Naive thymus-derived CD8-positive, alpha-beta T cell (primary cell): Measurements from ENCODE around the gene SLC39A10. TPM values are rescaled to one million over a fixed set of nuclear protein-coding genes. Genes with fewer than 3 reads are reported as not detected.
"Not testable (repeated sequence)": the region's sequence is repeated elsewhere in the genome, so short reads cannot be mapped to it uniquely, and the experiment has no call there.

Source experiments
- ATAC-seq, 2 donors: fragments of 150-1000 bp; cut with Tn5 transposase in 1 of 2; sonication (Bioruptor Pico), chemical (Tn5 transposase) in 1 of 2; 1 replicate in 1 of 2; 2 replicates in 1 of 2; pipeline ENCODE4 v1.10.0; 2021; ENCODE audit warnings: mild to moderate bottlenecking in 2 of 2, moderate library complexity in 2 of 2
- POLR2A ChIA-PET: fragments of 350-600 bp; sonication (Branson Sonifier 250); formaldehyde crosslinking; loops from one replicate; lab custom pipeline; 2021; ENCODE audit warnings: antibody characterized with exemption; lab: Charles Lee
- DNase-seq, 10 donors: peaks; one replicate each; pipeline versions ENCODE4 v3.0.0 to v3.0.0-alpha.2; 2020 to 2022
- H3K27ac Mint-ChIP-seq, 10 donors: one replicate each; pipeline ENCODE4 v1.8.0; 2020 to 2022; ENCODE audit warnings: mild to moderate bottlenecking in 10 of 10, mixed read lengths in 10 of 10, moderate library complexity in 4 of 10, inconsistent platforms in 1 of 10
- H3K27me3 Mint-ChIP-seq, 5 donors: one replicate each; pipeline ENCODE4 v1.8.0; 2021 to 2022; ENCODE audit warnings: mixed read lengths in 5 of 5
- H3K36me3 Mint-ChIP-seq, 3 donors: one replicate each; pipeline ENCODE4 v1.8.0; 2020 to 2022; ENCODE audit warnings: mixed read lengths in 3 of 3, mild to moderate bottlenecking in 2 of 3, inconsistent platforms in 1 of 3
- H3K4me1 Mint-ChIP-seq, 4 donors: one replicate each; pipeline ENCODE4 v1.8.0; 2021 to 2022; ENCODE audit warnings: mixed read lengths in 4 of 4
- H3K4me3 Mint-ChIP-seq, 10 donors: one replicate each; pipeline ENCODE4 v1.8.0; 2020 to 2022; ENCODE audit warnings: mild to moderate bottlenecking in 10 of 10, mixed read lengths in 10 of 10, moderate library complexity in 6 of 10, inconsistent platforms in 1 of 10
- H3K9me3 Mint-ChIP-seq, 9 donors: one replicate each; pipeline ENCODE4 v1.8.0; 2020 to 2022; ENCODE audit warnings: mixed read lengths in 9 of 9, mild to moderate bottlenecking in 3 of 9, inconsistent platforms in 1 of 9, moderate library complexity in 1 of 9
- polyA plus RNA-seq, 3 donors: library from polyadenylated mRNA; unstranded; fragments of 300-500 nt; fragmentation: Illumina TruSeq; gene quantifications; one replicate each; pipeline ENCODE4 v1.2.3, GENCODE V29; 2021
- total RNA-seq, 8 experiments: library from RNA in 2 of 8; stranded (reverse) in 2 of 8; gene quantifications; one replicate each; pipeline ENCODE4 v1.2.3 and lab custom pipeline; 2021 to 2026

The SLC39A10 gene
- total and polyA plus RNA-seq, 5 experiments from 2014 or later: 8.1 to 80.4 (median 14.6) TPM

- DNase-seq (no peak), ATAC-seq (no peak)
- peaks cover 7 to 10% (median 9%) of the 10 kb centered on the region in 3 donors for H3K36me3 Mint-ChIP-seq
- H3K27ac Mint-ChIP-seq: peak overlapping the region; percentile 63 to 99 (median 90)
- POLR2A ChIA-PET: interaction anchor here (1.4 kb wide), 1 partner anchor 164 kb away, joined by 3 read pairs; no protein-coding TSS in a partner anchor
- peaks cover 28 to 67% (median 54%) of the 10 kb centered on the region in 4 donors for H3K4me1 Mint-ChIP-seq
- H3K4me3 Mint-ChIP-seq: peak overlapping the region in 3 of 10 donors; percentile 12 to 36 (median 23)
- peaks cover 0 to under 1% (median 0%) of the 10 kb centered on the region in 5 donors for H3K27me3 Mint-ChIP-seq
- H3K9me3 Mint-ChIP-seq: peaks cover 0 to under 1% (median 0%) of the 10 kb centered on the region in 9 donors
Observed at GRCh38 chr2:195662138-195662537, 5.1 kb downstream of the SLC39A10 start.

GRCh38 chr2:195663007-195663406 is 6.0 kb downstream of the SLC39A10 start:
- Mint-ChIP-seq H3K36me3 (peaks cover 3 to 8% (median 8%) of the 10 kb centered on the region in 3 donors), H3K4me3 (peak overlapping the region in 6 of 10 donors; percentile 1 to 56 (median 30)), H3K9me3 (no peaks in the 10 kb centered on the region), H3K27me3 (no peaks in the 10 kb centered on the region), H3K27ac (peak overlapping the region; percentile 54 to 99 (median 78)), H3K4me1 (peaks cover 27 to 74% (median 60%) of the 10 kb centered on the region in 4 donors)
- POLR2A ChIA-PET: interaction anchor here (1.4 kb wide), 1 partner anchor 165 kb away, joined by 3 read pairs; no protein-coding TSS in a partner anchor
- no peak for DNase-seq
- ATAC-seq: no peak

GRCh38 chr2:195664528-195664927 is 7.5 kb downstream of the SLC39A10 start:
- ATAC-seq: no peak
- Mint-ChIP-seq H3K36me3 (peaks cover 0 to 3% (median 0%) of the 10 kb centered on the region in 3 donors), H3K4me1 (peaks cover 27 to 80% (median 63%) of the 10 kb centered on the region in 4 donors), H3K27me3 (no peaks in the 10 kb centered on the region), H3K4me3 (peak overlapping the region in 3 of 10 donors; percentile 45 to 59 (median 56)), H3K9me3 (no peaks in the 10 kb centered on the region), H3K27ac (peak overlapping the region in 9 of 10 donors; percentile 60 to 99 (median 83))
- POLR2A ChIA-PET: interaction anchor here (0.5 to 1.5 kb wide), 2 partner anchors 15 to 167 kb away, joined by 3 to 7 read pairs; no protein-coding TSS in a partner anchor
- no peak for DNase-seq

- H3K36me3 Mint-ChIP-seq, H3K9me3 Mint-ChIP-seq, H3K27me3 Mint-ChIP-seq, DNase-seq, H3K4me3 Mint-ChIP-seq, ATAC-seq: not testable (repeated sequence)
- POLR2A ChIA-PET: interaction anchor here (1.5 to 3.1 kb wide), 3 partner anchors 8 to 106 kb away, joined by 3 to 18 read pairs (median 7); partner anchors contain the start of gene SLC39A10
- H3K4me1 Mint-ChIP-seq: peaks cover 22 to 74% (median 59%) of the 10 kb centered on the region in 4 donors
- peak overlapping the region in 9 of 10 donors; percentile 60 to 99 (median 87) for H3K27ac Mint-ChIP-seq
Observed at GRCh38 chr2:195665153-195665552, 8.1 kb downstream of the SLC39A10 start.

GRCh38 chr2:195666113-195666712 is 9.2 kb downstream of the SLC39A10 start:
- Mint-ChIP-seq H3K4me3 (peak overlapping the region in 4 of 10 donors; percentile 9 to 38 (median 15)), H3K27me3 (no peaks in the 10 kb centered on the region), H3K9me3 (no peaks in the 10 kb centered on the region), H3K27ac (peak overlapping the region; percentile 10 to 99 (median 80)), H3K4me1 (peaks cover 19 to 74% (median 59%) of the 10 kb centered on the region in 4 donors), H3K36me3 (no peaks in the 10 kb centered on the region)
- DNase-seq: no peak
- no peak for ATAC-seq
- POLR2A ChIA-PET: interaction anchor here (2.0 to 3.1 kb wide), 2 partner anchors 9 to 107 kb away, joined by 7 to 18 read pairs; partner anchors contain the start of gene SLC39A10

DNA sequence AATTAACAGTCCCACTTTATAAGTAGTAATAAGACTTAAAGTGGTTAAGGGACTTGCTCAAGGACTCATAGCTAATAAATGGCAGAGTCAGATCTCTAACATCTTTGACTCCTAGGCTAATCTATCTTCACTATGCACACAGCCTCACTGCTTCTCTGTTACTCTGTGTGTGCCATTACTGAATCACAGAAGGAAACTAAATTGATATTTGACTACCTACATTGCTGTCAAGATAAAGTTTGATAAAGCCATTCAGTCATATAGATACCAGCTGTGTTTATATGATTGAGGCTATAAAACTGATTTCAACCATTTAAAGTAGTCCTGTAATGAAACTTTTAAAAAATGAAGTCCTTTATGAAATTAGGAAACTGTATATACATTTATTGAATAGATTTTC is 10.9 kb downstream of the SLC39A10 start:
- POLR2A ChIA-PET: interaction anchor here (1.0 to 3.1 kb wide), 3 partner anchors 11 to 170 kb away, joined by 4 to 18 read pairs (median 6); partner anchors contain the start of gene SLC39A10
- Mint-ChIP-seq H3K27ac (peak overlapping the region in 6 of 10 donors; percentile 10 to 73 (median 36)), H3K4me3 (no peak overlapping the region), H3K9me3 (no peaks in the 10 kb centered on the region), H3K4me1 (peaks cover 14 to 72% (median 54%) of the 10 kb centered on the region in 4 donors), H3K36me3 (peaks cover 0 to 4% (median 2%) of the 10 kb centered on the region in 3 donors), H3K27me3 (no peaks in the 10 kb centered on the region)
- ATAC-seq: no peak
- no peak for DNase-seq

DNA sequence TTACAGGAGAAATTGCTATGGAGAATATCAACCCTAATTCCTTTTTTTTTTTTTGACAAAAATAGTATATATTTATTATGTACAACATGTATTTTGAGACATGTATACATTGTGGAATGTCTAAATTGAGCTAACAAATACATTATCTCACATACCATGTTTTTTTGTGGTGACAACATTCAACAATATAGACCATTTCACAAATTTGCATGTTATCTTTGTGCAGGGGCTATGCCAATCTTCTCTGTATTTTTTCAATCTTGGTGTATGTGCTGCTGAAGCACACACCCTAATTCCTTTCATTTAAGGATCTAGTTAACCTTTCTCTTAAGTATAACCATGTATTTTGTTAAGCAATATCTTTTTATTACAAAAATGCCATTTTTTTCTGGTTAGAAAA is 13.2 kb downstream of the SLC39A10 start:
- H3K9me3 Mint-ChIP-seq: no peaks in the 10 kb centered on the region
- ATAC-seq: no peak
- DNase-seq: no peak
- H3K36me3 Mint-ChIP-seq: peaks cover 0 to 14% (median 2%) of the 10 kb centered on the region in 3 donors
- no peak overlapping the region for H3K27ac Mint-ChIP-seq
- no peak overlapping the region for H3K4me3 Mint-ChIP-seq
- no peaks in the 10 kb centered on the region for H3K27me3 Mint-ChIP-seq
- POLR2A ChIA-PET: interaction anchor here (0.9 to 1.0 kb wide), 2 partner anchors 10 to 12 kb away, joined by 3 to 4 read pairs; no protein-coding TSS in a partner anchor
- H3K4me1 Mint-ChIP-seq: peaks cover 13 to 67% (median 50%) of the 10 kb centered on the region in 4 donors

- peaks cover 0 to 19% (median 4%) of the 10 kb centered on the region in 3 donors for H3K36me3 Mint-ChIP-seq
- peaks cover 9 to 64% (median 41%) of the 10 kb centered on the region in 4 donors for H3K4me1 Mint-ChIP-seq
- no peaks in the 10 kb centered on the region for H3K27me3 Mint-ChIP-seq
- H3K4me3 Mint-ChIP-seq: no peak overlapping the region
- ATAC-seq: no peak
- POLR2A ChIA-PET: interaction anchor here (0.6 to 0.7 kb wide), 2 partner anchors 83 to 506 kb away, joined by 3 read pairs; no protein-coding TSS in a partner anchor
- DNase-seq: no peak
- no peaks in the 10 kb centered on the region for H3K9me3 Mint-ChIP-seq
- peak overlapping the region in 2 of 10 donors; percentile 9 to 43 for H3K27ac Mint-ChIP-seq
Observed at GRCh38 chr2:195671563-195671962, 14.5 kb downstream of the SLC39A10 start.

DNA sequence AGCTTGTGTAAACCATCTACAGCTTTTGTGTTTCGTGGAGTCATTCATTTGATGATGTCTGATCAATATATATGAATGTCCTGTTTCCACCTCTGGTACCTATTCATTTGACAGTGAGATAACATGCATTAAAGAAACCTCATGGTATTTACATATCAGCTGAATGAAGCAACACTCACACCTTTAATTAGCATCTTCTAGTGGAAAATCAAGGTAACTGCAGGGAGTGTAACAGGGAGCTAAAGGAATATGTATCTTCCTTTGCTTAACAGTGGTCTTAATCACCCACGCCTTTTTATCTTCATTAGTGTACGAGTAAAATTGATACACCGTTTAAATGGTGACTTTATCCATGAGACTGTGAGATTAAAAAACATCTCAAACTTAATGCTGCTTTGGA is 15.6 kb downstream of the SLC39A10 start:
- POLR2A ChIA-PET: interaction anchor here (0.9 to 1.4 kb wide), 3 partner anchors 13 to 174 kb away, joined by 3 to 4 read pairs (median 3); partner anchors contain the start of gene SLC39A10
- Mint-ChIP-seq H3K36me3 (peaks cover 0 to 19% (median 4%) of the 10 kb centered on the region in 3 donors), H3K27ac (no peak overlapping the region), H3K9me3 (no peaks in the 10 kb centered on the region), H3K4me3 (no peak overlapping the region), H3K27me3 (no peaks in the 10 kb centered on the region), H3K4me1 (peaks cover 10 to 62% (median 41%) of the 10 kb centered on the region in 4 donors)
- no peak for ATAC-seq
- DNase-seq: no peak

GRCh38 chr2:195674491-195675221 is 17.6 kb downstream of the SLC39A10 start:
- POLR2A ChIA-PET: interaction anchor here (0.5 kb wide), 1 partner anchor 1733 kb away, joined by 4 read pairs; no protein-coding TSS in a partner anchor
- Mint-ChIP-seq H3K27ac (peak overlapping the region in 5 of 10 donors; percentile 15 to 44 (median 38)), H3K36me3 (peaks cover 0 to 19% (median 4%) of the 10 kb centered on the region in 3 donors), H3K4me1 (peaks cover 7 to 59% (median 36%) of the 10 kb centered on the region in 4 donors), H3K4me3 (no peak overlapping the region), H3K9me3 (no peaks in the 10 kb centered on the region), H3K27me3 (no peaks in the 10 kb centered on the region)
- ATAC-seq (no peak), DNase-seq (no peak)

DNA sequence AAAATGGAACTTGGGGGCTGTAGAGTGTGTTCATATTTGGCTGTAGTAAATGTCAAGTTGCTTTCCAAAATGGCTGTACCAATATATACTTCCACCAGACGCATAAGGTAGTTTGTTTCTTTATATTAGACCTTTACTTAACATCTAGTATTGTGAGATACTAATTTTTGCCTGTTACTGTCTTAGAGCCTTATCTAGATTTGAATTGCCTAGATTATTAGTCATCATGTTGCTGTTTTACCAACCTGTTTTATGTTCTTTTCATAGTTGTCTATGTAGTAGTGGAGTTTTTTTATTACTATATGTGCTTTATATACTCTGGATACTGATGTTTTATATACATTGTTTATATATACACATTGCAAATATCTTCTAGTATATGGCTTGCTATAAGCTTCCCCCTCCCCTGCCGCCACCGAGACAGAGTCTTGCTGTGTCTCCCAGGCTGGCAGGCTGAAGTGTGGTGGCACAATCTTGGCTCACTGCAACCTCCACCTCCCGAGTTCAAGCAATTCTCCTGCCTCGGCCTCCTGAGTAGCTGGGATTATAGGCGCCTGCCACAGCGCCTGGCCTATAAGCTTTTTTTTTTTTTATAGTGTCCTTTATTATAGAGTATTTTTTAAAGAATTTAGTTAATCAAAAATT is 18.9 kb downstream of the SLC39A10 start:
- H3K4me3 Mint-ChIP-seq: no peak overlapping the region
- no peaks in the 10 kb centered on the region for H3K27me3 Mint-ChIP-seq
- H3K36me3 Mint-ChIP-seq: peaks cover 11 to 31% (median 17%) of the 10 kb centered on the region in 3 donors
- peaks cover 0 to 5% (median 0%) of the 10 kb centered on the region in 9 donors for H3K9me3 Mint-ChIP-seq
- no peak for DNase-seq
- H3K4me1 Mint-ChIP-seq: peaks cover 13 to 60% (median 43%) of the 10 kb centered on the region in 4 donors
- POLR2A ChIA-PET: no interaction called here
- H3K27ac Mint-ChIP-seq: peak overlapping the region in 5 of 10 donors; percentile 1 to 78 (median 57)
- ATAC-seq: no peak
